ENCODE measurements around the gene HLA-DMB. TPM values are rescaled to one million over a fixed set of nuclear protein-coding genes. Genes with fewer than 3 reads are reported as not detected.
"Not testable (repeated sequence)": the region's sequence is repeated elsewhere in the genome, so short reads cannot be mapped to it uniquely, and the experiment has no call there.

The HLA-DMB gene
- total RNA-seq, 1 experiment from 2014 or later, result 0.34 TPM

DNA sequence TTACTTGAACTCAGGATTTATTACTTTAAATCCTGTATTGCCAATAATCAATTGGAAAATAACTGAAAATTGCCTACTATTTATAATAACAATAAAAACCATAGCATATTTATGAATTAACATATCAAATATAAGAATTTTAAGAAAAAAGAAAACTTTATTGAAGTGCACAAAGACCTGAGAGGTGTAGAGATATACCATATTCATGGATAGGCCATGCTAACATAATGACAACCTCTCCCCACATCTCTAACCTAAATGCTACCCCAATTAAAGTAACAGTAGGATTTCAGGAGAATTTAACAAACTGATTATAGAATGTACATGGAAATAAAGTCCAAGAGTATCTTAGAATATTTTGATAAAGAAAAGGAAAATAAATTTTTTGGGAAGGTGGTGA, 5.1 kb upstream of the HLA-DMB start:
- ChIA-PET CTCF (no interaction called here), POLR2A (ENCODE audit: low non-redundant PET) (no interaction called here)
- no TSS peak for BruUV-seq (replicated peaks)
- no peak overlapping the region for H3K4me3 ChIP-seq (ENCODE audit: low read depth, low read length, poor library complexity, severe bottlenecking)
- intact Hi-C loops (cut with micrococcal nuclease; ENCODE audit: unreplicated experiment), result no loop called here
- no peaks in the 10 kb centered on the region for H3K27me3 ChIP-seq (replicated peaks; ENCODE audit: insufficient read depth, low read depth, low read length, poor library complexity)
- TF ChIP-seq, protein P1, sequence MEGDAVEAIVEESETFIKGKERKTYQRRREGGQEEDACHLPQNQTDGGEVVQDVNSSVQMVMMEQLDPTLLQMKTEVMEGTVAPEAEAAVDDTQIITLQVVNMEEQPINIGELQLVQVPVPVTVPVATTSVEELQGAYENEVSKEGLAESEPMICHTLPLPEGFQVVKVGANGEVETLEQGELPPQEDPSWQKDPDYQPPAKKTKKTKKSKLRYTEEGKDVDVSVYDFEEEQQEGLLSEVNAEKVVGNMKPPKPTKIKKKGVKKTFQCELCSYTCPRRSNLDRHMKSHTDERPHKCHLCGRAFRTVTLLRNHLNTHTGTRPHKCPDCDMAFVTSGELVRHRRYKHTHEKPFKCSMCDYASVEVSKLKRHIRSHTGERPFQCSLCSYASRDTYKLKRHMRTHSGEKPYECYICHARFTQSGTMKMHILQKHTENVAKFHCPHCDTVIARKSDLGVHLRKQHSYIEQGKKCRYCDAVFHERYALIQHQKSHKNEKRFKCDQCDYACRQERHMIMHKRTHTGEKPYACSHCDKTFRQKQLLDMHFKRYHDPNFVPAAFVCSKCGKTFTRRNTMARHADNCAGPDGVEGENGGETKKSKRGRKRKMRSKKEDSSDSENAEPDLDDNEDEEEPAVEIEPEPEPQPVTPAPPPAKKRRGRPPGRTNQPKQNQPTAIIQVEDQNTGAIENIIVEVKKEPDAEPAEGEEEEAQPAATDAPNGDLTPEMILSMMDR (conservative IDR thresholded peaks at IDR 0.05; ENCODE audit: low read depth, low read length), result no peak
- no peak for TF ChIP-seq EZH2 (IDR thresholded peaks at IDR 0.05; ENCODE audit: borderline replicate concordance, low read depth, low read length, poor library complexity, severe bottlenecking)
- no peaks in the 10 kb centered on the region for H3K9me3 ChIP-seq (ENCODE audit: low read depth, low read length, poor library complexity, severe bottlenecking)
- H3K36me3 ChIP-seq (ENCODE audit: insufficient read depth, low read length, poor library complexity, severe bottlenecking), result no peaks in the 10 kb centered on the region
- H3K4me1 ChIP-seq (ENCODE audit: insufficient read depth, low read length, poor library complexity, severe bottlenecking), result peaks cover 4% of the 10 kb centered on the region
- no peak overlapping the region for H3K27ac ChIP-seq (ENCODE audit: low read depth, low read length, poor library complexity, severe bottlenecking)
- DNase-seq (ENCODE audit: low spot score), result no peak

GRCh38 chr6:32945108-32945760, 4.4 kb upstream of the HLA-DMB start:
- H3K27me3 ChIP-seq (replicated peaks; ENCODE audit: insufficient read depth, low read depth, low read length, poor library complexity), result no peaks in the 10 kb centered on the region
- TF ChIP-seq EZH2 (IDR thresholded peaks at IDR 0.05; ENCODE audit: borderline replicate concordance, low read depth, low read length, poor library complexity, severe bottlenecking), result no peak
- TF ChIP-seq, protein P1 (conservative IDR thresholded peaks at IDR 0.05; ENCODE audit: low read depth, low read length), result no peak
- peaks cover 8% of the 10 kb centered on the region for H3K4me1 ChIP-seq (ENCODE audit: insufficient read depth, low read length, poor library complexity, severe bottlenecking)
- intact Hi-C loops (cut with micrococcal nuclease; ENCODE audit: unreplicated experiment), result no loop called here
- no peak overlapping the region for H3K27ac ChIP-seq (ENCODE audit: low read depth, low read length, poor library complexity, severe bottlenecking)
- H3K36me3 ChIP-seq (ENCODE audit: insufficient read depth, low read length, poor library complexity, severe bottlenecking), result no peaks in the 10 kb centered on the region
- no peak for DNase-seq (ENCODE audit: low spot score)
- no peak overlapping the region for H3K4me3 ChIP-seq (ENCODE audit: low read depth, low read length, poor library complexity, severe bottlenecking)
- ChIA-PET CTCF (no interaction called here), POLR2A (ENCODE audit: low non-redundant PET) (no interaction called here)
- H3K9me3 ChIP-seq (ENCODE audit: low read depth, low read length, poor library complexity, severe bottlenecking), result no peaks in the 10 kb centered on the region
- BruUV-seq (replicated peaks), result no TSS peak

GRCh38 chr6:32943864-32944649, 3.2 kb upstream of the HLA-DMB start:
- POLR2A ChIA-PET (ENCODE audit: low non-redundant PET), result no interaction called here
- BruUV-seq (replicated peaks), result no TSS peak

GRCh38 chr6:32942555-32943123, 1.8 kb upstream of the HLA-DMB start:
- H3K36me3 ChIP-seq (ENCODE audit: insufficient read depth, low read length, poor library complexity, severe bottlenecking); H3K27me3 ChIP-seq (replicated peaks; ENCODE audit: insufficient read depth, low read depth, low read length, poor library complexity); H3K4me1 ChIP-seq (ENCODE audit: insufficient read depth, low read length, poor library complexity, severe bottlenecking); H3K4me3 ChIP-seq (ENCODE audit: low read depth, low read length, poor library complexity, severe bottlenecking); H3K27ac ChIP-seq (ENCODE audit: low read depth, low read length, poor library complexity, severe bottlenecking); intact Hi-C loops (cut with micrococcal nuclease; ENCODE audit: unreplicated experiment); H3K9me3 ChIP-seq (ENCODE audit: low read depth, low read length, poor library complexity, severe bottlenecking); BruUV-seq (replicated peaks); DNase-seq (ENCODE audit: low spot score): not testable (repeated sequence)
- ChIA-PET CTCF (interaction anchor here (1.3 kb wide), 1 partner anchor 9 kb away, joined by 3 read pairs; no protein-coding TSS in a partner anchor), POLR2A (ENCODE audit: low non-redundant PET) (interaction anchor here (0.6 kb wide), 1 partner anchor 62 kb away, joined by 4 read pairs; no protein-coding TSS in a partner anchor)

More at GRCh38 chr6:32943864-32944649, 3.2 kb upstream of the HLA-DMB start:
- intact Hi-C loops (cut with micrococcal nuclease; ENCODE audit: unreplicated experiment), result no loop called here
- CTCF ChIA-PET, result interaction anchor here (0.7 kb wide), 1 partner anchor 11 kb away, joined by 3 read pairs; no protein-coding TSS in a partner anchor
- DNase-seq (ENCODE audit: low spot score), result no peak
- Histone ChIP-seq H3K9me3 (ENCODE audit: low read depth, low read length, poor library complexity, severe bottlenecking) (no peaks in the 10 kb centered on the region), H3K27me3 (replicated peaks; ENCODE audit: insufficient read depth, low read depth, low read length, poor library complexity) (no peaks in the 10 kb centered on the region), H3K4me1 (ENCODE audit: insufficient read depth, low read length, poor library complexity, severe bottlenecking) (peaks cover 8% of the 10 kb centered on the region), H3K36me3 (ENCODE audit: insufficient read depth, low read length, poor library complexity, severe bottlenecking) (no peaks in the 10 kb centered on the region), H3K4me3 (ENCODE audit: low read depth, low read length, poor library complexity, severe bottlenecking) (no peak overlapping the region), H3K27ac (ENCODE audit: low read depth, low read length, poor library complexity, severe bottlenecking) (no peak overlapping the region)
- TF ChIP-seq, protein P1 (conservative IDR thresholded peaks at IDR 0.05; ENCODE audit: low read depth, low read length), result no peak
- no peak for TF ChIP-seq EZH2 (IDR thresholded peaks at IDR 0.05; ENCODE audit: borderline replicate concordance, low read depth, low read length, poor library complexity, severe bottlenecking)
